Measurements from ENCODE around the gene KLHL29. TPM values are rescaled to one million over a fixed set of nuclear protein-coding genes. Genes with fewer than 3 reads are reported as not detected.

Gene KLHL29
- total and polyA plus RNA-seq, 10 of the 15 experiments (the other 5 are each of a cell fraction or from before 2014, with no cell fraction given) = 1.4 to 19.5 (median 6.1) TPM

GRCh38 chr2:23562143-23562542 is 177.2 kb downstream of the KLHL29 start:
- no peaks in the 10 kb centered on the region for H4K20me1 ChIP-seq (ENCODE audit: control insufficient read depth, insufficient read depth)
- POLR2A ChIA-PET = no interaction called here
- H3K4me3 ChIP-seq = no peak overlapping the region
- H3K27ac ChIP-seq (ENCODE audit: control insufficient read depth, insufficient read depth) = no peak overlapping the region
- FAIRE-seq = no peak
- no peak for DNase-seq (ENCODE audit: low read depth, low spot score)
- ATAC-seq = no peak
- no peaks in the 10 kb centered on the region for H3K4me1 ChIP-seq (ENCODE audit: control insufficient read depth, insufficient read depth, low read length)
- RAD21 ChIA-PET (ENCODE audit: unreplicated experiment) = no interaction called here
- TF ChIP-seq ZSCAN29 (IDR thresholded peaks at IDR 0.05) (no peak), SREBF1 (IDR thresholded peaks at IDR 0.05; ENCODE audit: low read length) (no peak), WRNIP1 (IDR thresholded peaks at IDR 0.05; ENCODE audit: borderline replicate concordance, low read depth, low read length) (no peak), USF2 (IDR thresholded peaks at IDR 0.05; ENCODE audit: borderline replicate concordance, low read depth, low read length) (no peak), NFXL1 (IDR thresholded peaks at IDR 0.05; ENCODE audit: borderline replicate concordance) (no peak), EED (IDR thresholded peaks at IDR 0.05; ENCODE audit: low read depth) (no peak), ESRRA (IDR thresholded peaks at IDR 0.05; ENCODE audit: low read length) (no peak), E2F4 (IDR thresholded peaks at IDR 0.05; ENCODE audit: low read depth, low read length) (no peak), ZBTB40 (IDR thresholded peaks at IDR 0.05; ENCODE audit: borderline replicate concordance) (no peak)
- CTCF ChIA-PET = no interaction called here
- H3K4me2 ChIP-seq (ENCODE audit: control insufficient read depth, insufficient read depth) = no peak overlapping the region
- intact Hi-C loops (cut with micrococcal nuclease; ENCODE audit: unreplicated experiment) = loop anchor here (10.0 kb wide), 1 partner anchor 367 kb away; no protein-coding TSS in a partner anchor
- in situ Hi-C loops (cut with MboI) = no loop called here
- H3K36me3 ChIP-seq (ENCODE audit: control insufficient read depth in 2 of 2, insufficient read depth in 2 of 2, low read length in 1 of 2) = peaks cover 4 to 5% of the 10 kb centered on the region in 2 experiments; a peak in 3 of 4 replicates
- no peak overlapping the region for H3K9ac ChIP-seq (ENCODE audit: control insufficient read depth, insufficient read depth, low read length)
- no peaks in the 10 kb centered on the region for H3K27me3 ChIP-seq (replicated peaks in 1 of 2; ENCODE audit: control insufficient read depth in 2 of 2, insufficient read depth in 2 of 2, low read length in 1 of 2)
- WGBS (ENCODE audit: insufficient coverage, insufficient replicate concordance, low lambda C conversion rate, missing lambda C conversion rate) = 91% methylated on average over 30 of the region's 30 CpGs
- H3K9me3 ChIP-seq (replicated peaks; ENCODE audit: control insufficient read depth, insufficient read depth, low read length) = no peaks in the 10 kb centered on the region
- H3K79me2 ChIP-seq (ENCODE audit: control insufficient read depth, insufficient read depth, low read length) = no peaks in the 10 kb centered on the region
- no TSS peak for BruUV-seq (replicated peaks)
- SMC1A ChIA-PET (ENCODE audit: uncharacterized antibody, unreplicated experiment) = no interaction called here
- H2AFZ ChIP-seq (ENCODE audit: control insufficient read depth, low read depth, low read length) = no peak overlapping the region
